Measurements from ENCODE around the gene FOXO4. TPM values are rescaled to one million over a fixed set of nuclear protein-coding genes. Genes with fewer than 3 reads are reported as not detected.

The FOXO4 gene
- total RNA-seq, 3 donors from 2014 or later (not counting 1 experiment from before 2014, with no cell fraction given) = 47.3 to 57.2 (median 51.2) TPM

GRCh38 chrX:71106427-71106826 is 10.8 kb downstream of the FOXO4 start, which contains the start of gene CXorf65:
Gene CXorf65, minus strand, starts transcription at chrX:71106740. Its CDS starts 184 bp downstream, at chrX:71106556.
- DNase-seq = peak in 1 of 2 donors; percentile 48
- no peak within 1 kb of the TSS for H3K4me3 ChIP-seq (ENCODE audit: low read length)
- Mint-ChIP-seq H3K9me3 (no peaks in the 10 kb centered on the region), H3K4me3 (peak within 1 kb of the TSS; percentile 84), H3K36me3 (peaks cover 5% of the 10 kb centered on the region), H3K4me1 (peaks cover 68 to 84% of the 10 kb centered on the region in 2 donors), H3K27me3 (ENCODE audit: low read depth in 2 of 2) (peaks cover 0 to 2% of the 10 kb centered on the region in 2 donors), H3K27ac (peak within 1 kb of the TSS; percentile 97 to 99)
- H3K27ac ChIP-seq (ENCODE audit: low read length) = peak within 1 kb of the TSS; percentile 100
- WGBS (ENCODE audit: insufficient coverage) = 100% methylated on average over 1 of the region's 1 CpG
- ATAC-seq = peak in 2 of 3 donors; percentile 8 to 37
- no peaks in the 10 kb centered on the region for H3K27me3 ChIP-seq (ENCODE audit: control insufficient read depth, insufficient read depth, low read length)
- peaks cover 90% of the 10 kb centered on the region for H3K4me1 ChIP-seq (ENCODE audit: control insufficient read depth, insufficient read depth, low read length)
- intact Hi-C loops (cut with micrococcal nuclease) = loop anchor here (10.0 kb wide), 1 partner anchor 428 kb away; the partner anchor contains the start of gene OGT
- no peaks in the 10 kb centered on the region for H3K9me3 ChIP-seq (ENCODE audit: control insufficient read depth, insufficient read depth, low read length)
- peaks cover 29% of the 10 kb centered on the region for H3K36me3 ChIP-seq (ENCODE audit: control insufficient read depth, insufficient read depth, low read length)
- no peak for TF ChIP-seq CTCF (IDR thresholded peaks at IDR 0.05)

- Histone ChIP-seq H3K36me3 (ENCODE audit: control insufficient read depth, insufficient read depth, low read length) (peaks cover 29% of the 10 kb centered on the region), H3K4me1 (ENCODE audit: control insufficient read depth, insufficient read depth, low read length) (peaks cover 88% of the 10 kb centered on the region), H3K27me3 (ENCODE audit: control insufficient read depth, insufficient read depth, low read length) (no peaks in the 10 kb centered on the region), H3K9me3 (ENCODE audit: control insufficient read depth, insufficient read depth, low read length) (no peaks in the 10 kb centered on the region), H3K27ac (ENCODE audit: low read length) (peak overlapping the region; percentile 100), H3K4me3 (ENCODE audit: low read length) (no peak overlapping the region)
- peaks cover 5% of the 10 kb centered on the region for H3K36me3 Mint-ChIP-seq
- intact Hi-C loops (cut with micrococcal nuclease) = loop anchor here (10.0 kb wide), 1 partner anchor 428 kb away; the partner anchor contains the start of gene OGT
- no peaks in the 10 kb centered on the region for H3K27me3 Mint-ChIP-seq (ENCODE audit: low read depth in 2 of 2)
- no peak for TF ChIP-seq CTCF (IDR thresholded peaks at IDR 0.05)
- 53% methylated on average over 4 of the region's 4 CpGs for WGBS (ENCODE audit: insufficient coverage)
- H3K27ac Mint-ChIP-seq = peak overlapping the region; percentile 97 to 99
- DNase-seq (peak in 1 of 2 donors; percentile 12), ATAC-seq (no peak)
- H3K9me3 Mint-ChIP-seq = no peaks in the 10 kb centered on the region
- H3K4me3 Mint-ChIP-seq = peak overlapping the region; percentile 84
- peaks cover 73 to 88% of the 10 kb centered on the region in 2 donors for H3K4me1 Mint-ChIP-seq
These were observed 11.6 kb downstream of the FOXO4 start for GRCh38 chrX:71107245-71107644.

- Histone ChIP-seq H3K36me3 (ENCODE audit: control insufficient read depth, insufficient read depth, low read length) (peaks cover 29% of the 10 kb centered on the region), H3K27ac (ENCODE audit: low read length) (peak overlapping the region; percentile 100), H3K9me3 (ENCODE audit: control insufficient read depth, insufficient read depth, low read length) (no peaks in the 10 kb centered on the region), H3K4me1 (ENCODE audit: control insufficient read depth, insufficient read depth, low read length) (peaks cover 86% of the 10 kb centered on the region), H3K4me3 (ENCODE audit: low read length) (peak overlapping the region; percentile 74), H3K27me3 (ENCODE audit: control insufficient read depth, insufficient read depth, low read length) (no peaks in the 10 kb centered on the region)
- Mint-ChIP-seq H3K4me3 (peak overlapping the region; percentile 84), H3K27ac (peak overlapping the region; percentile 97 to 99), H3K27me3 (ENCODE audit: low read depth in 2 of 2) (no peaks in the 10 kb centered on the region), H3K4me1 (peaks cover 79 to 87% of the 10 kb centered on the region in 2 donors), H3K9me3 (no peaks in the 10 kb centered on the region), H3K36me3 (peaks cover 5% of the 10 kb centered on the region)
- WGBS (ENCODE audit: insufficient coverage) = 6% methylated on average over 5 of the region's 9 CpGs
- no peak for TF ChIP-seq CTCF (IDR thresholded peaks at IDR 0.05)
- intact Hi-C loops (cut with micrococcal nuclease) = loop anchor here (10.0 kb wide), 1 partner anchor 427 kb away; the partner anchor contains the start of gene OGT
- DNase-seq = peak in 1 of 2 donors; percentile 58
- peak; percentile 11 to 43 (median 18) for ATAC-seq
These were observed 12.2 kb downstream of the FOXO4 start for GRCh38 chrX:71107762-71108360.

Data from natural killer cell (primary cell).